Measurements from ENCODE around the gene LSM12. TPM values are rescaled to one million over a fixed set of nuclear protein-coding genes. Genes with fewer than 3 reads are reported as not detected.

LSM12 gene
- total RNA-seq (2013): 24.0 TPM
- polyA plus RNA-seq (10 to 100 TPM; 24.7 to 65.8 (median 64.4) TPM), polyA minus RNA-seq (14.0 and 21.4 TPM in 2 replicates), total RNA-seq (4.5 to 17.6 (median 9.6) reads per million in 11 experiments)

GRCh38 chr17:44066204-44066930, at the start of gene LSM12:
Gene LSM12, minus strand, starts transcription at chr17:44066671. Its CDS starts 84 bp downstream, at chr17:44066587.
- Mint-ChIP-seq H3K9me3 (no peaks in the 10 kb centered on the region), H3K4me3 (peak within 1 kb of the TSS; percentile 75 to 95), H3K27me3 (ENCODE audit: low read depth in 3 of 3) (no peaks in the 10 kb centered on the region), H3K36me3 (peaks cover 21 to 31% of the 10 kb centered on the region in 2 donors), H3K27ac (peak within 1 kb of the TSS; percentile 85 to 95 (median 90)), H3K4me1 (peaks cover 37% of the 10 kb centered on the region)
- peak; percentile 88 to 93 (median 92) for DNase-seq
- Histone ChIP-seq H2AFZ (ENCODE audit: insufficient read depth, low read depth, low read length, poor library complexity, severe bottlenecking) (peak within 1 kb of the TSS; percentile 84), H3K36me3 (replicated peaks in 1 of 2; ENCODE audit: control insufficient read depth in 1 of 2, insufficient read depth in 2 of 2, low read length in 2 of 2) (peaks cover 15 to 28% of the 10 kb centered on the region in 2 donors), H3K79me2 (ENCODE audit: insufficient read depth, low read length) (peaks cover 58% of the 10 kb centered on the region), H3K4me1 (ENCODE audit: control insufficient read depth in 1 of 2, insufficient read depth in 2 of 2, low read length in 2 of 2) (peaks cover 37 to 44% of the 10 kb centered on the region in 2 donors), H4K20me1 (ENCODE audit: insufficient read depth, low read length) (peaks cover 47% of the 10 kb centered on the region), H3K4me2 (replicated peaks; ENCODE audit: extremely low read depth, low read length, poor library complexity, severe bottlenecking) (peak within 1 kb of the TSS; percentile 91), H3K27me3 (ENCODE audit: control insufficient read depth in 2 of 2, insufficient read depth in 2 of 2, low read length in 2 of 2) (no peaks in the 10 kb centered on the region), H3K4me3 (replicated peaks in 1 of 3; ENCODE audit: low read depth in 2 of 3, low read length in 3 of 3) (peak within 1 kb of the TSS; percentile 53 to 91 (median 68)), H3K9me3 (replicated peaks in 1 of 2; ENCODE audit: control insufficient read depth in 1 of 2, insufficient read depth in 1 of 2, low read length in 2 of 2) (no peaks in the 10 kb centered on the region), H3K27ac (ENCODE audit: low read depth in 1 of 2, low read length in 2 of 2) (peak within 1 kb of the TSS; percentile 80 to 91), H3K9ac (ENCODE audit: insufficient read depth, low read length, poor library complexity, severe bottlenecking) (peak within 1 kb of the TSS; percentile 93)
- TF ChIP-seq, protein P1, sequence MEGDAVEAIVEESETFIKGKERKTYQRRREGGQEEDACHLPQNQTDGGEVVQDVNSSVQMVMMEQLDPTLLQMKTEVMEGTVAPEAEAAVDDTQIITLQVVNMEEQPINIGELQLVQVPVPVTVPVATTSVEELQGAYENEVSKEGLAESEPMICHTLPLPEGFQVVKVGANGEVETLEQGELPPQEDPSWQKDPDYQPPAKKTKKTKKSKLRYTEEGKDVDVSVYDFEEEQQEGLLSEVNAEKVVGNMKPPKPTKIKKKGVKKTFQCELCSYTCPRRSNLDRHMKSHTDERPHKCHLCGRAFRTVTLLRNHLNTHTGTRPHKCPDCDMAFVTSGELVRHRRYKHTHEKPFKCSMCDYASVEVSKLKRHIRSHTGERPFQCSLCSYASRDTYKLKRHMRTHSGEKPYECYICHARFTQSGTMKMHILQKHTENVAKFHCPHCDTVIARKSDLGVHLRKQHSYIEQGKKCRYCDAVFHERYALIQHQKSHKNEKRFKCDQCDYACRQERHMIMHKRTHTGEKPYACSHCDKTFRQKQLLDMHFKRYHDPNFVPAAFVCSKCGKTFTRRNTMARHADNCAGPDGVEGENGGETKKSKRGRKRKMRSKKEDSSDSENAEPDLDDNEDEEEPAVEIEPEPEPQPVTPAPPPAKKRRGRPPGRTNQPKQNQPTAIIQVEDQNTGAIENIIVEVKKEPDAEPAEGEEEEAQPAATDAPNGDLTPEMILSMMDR (IDR thresholded peaks at IDR 0.05): no peak
- WGBS (ENCODE audit: insufficient coverage): under 1% methylated on average over 44 of the region's 65 CpGs
- intact Hi-C loops (cut with micrococcal nuclease): loop anchor here (2.0 to 10.0 kb wide), 4 partner anchors 49 to 436 kb away; partner anchors contain the start of genes GPATCH8 (in 1 of the 2), TMEM101 (in 1 of the 2) and TMUB2 (in 1 of the 2)

DNA sequence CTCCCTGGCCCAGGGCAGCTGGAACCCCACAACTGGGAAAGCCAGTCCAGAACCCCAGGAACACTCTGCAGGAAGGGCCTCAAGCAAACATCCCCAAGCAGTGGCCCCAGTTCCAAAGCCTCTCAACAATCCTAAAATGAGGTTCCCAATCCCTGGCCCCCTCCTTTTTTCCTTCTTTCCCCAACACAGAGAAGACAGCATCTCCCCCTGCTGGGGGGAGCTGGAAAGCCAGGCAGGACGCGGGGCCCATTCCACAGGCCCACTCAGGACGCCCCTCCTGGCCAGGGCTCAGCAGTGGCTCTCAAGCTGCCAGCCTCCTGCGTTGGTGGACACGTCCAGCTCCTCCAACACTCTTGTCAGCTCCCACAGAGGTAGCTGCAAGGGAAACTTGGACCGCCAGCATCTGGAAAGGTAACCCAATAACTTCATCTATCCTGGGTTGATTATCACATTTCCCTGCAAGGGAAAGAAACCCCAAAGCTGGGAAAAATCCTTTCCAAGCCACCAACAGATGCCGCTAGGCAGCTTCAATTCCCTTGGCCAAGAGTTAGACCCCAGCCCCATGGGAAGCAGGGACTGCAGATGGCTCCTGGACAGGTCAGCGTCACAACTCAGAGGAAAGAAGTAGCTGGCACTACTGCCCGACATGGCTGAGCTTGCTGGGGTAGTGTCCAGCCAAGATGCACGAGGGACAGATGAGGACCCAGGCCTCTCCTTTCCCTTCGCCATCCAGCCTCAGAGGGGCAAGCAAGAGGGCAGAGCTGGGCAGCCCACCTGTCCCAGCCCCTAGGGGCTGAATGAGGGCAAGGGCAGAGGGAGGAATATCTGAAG, 49.3 kb upstream of the LSM12 start:
- H3K4me3 Mint-ChIP-seq: no peak overlapping the region
- Histone ChIP-seq H4K20me1 (ENCODE audit: insufficient read depth, low read length) (peaks cover 100% of the 10 kb centered on the region), H3K27ac (ENCODE audit: low read depth in 1 of 2, low read length in 2 of 2) (no peak overlapping the region), H3K9me3 (replicated peaks in 1 of 2; ENCODE audit: control insufficient read depth in 1 of 2, insufficient read depth in 1 of 2, low read length in 2 of 2) (no peaks in the 10 kb centered on the region), H3K79me2 (ENCODE audit: insufficient read depth, low read length) (peaks cover 34% of the 10 kb centered on the region), H3K27me3 (ENCODE audit: control insufficient read depth in 2 of 2, insufficient read depth in 2 of 2, low read length in 2 of 2) (no peaks in the 10 kb centered on the region), H3K4me1 (ENCODE audit: control insufficient read depth in 1 of 2, insufficient read depth in 2 of 2, low read length in 2 of 2) (peaks cover 24 to 35% of the 10 kb centered on the region in 2 donors), H3K4me2 (replicated peaks; ENCODE audit: extremely low read depth, low read length, poor library complexity, severe bottlenecking) (no peak overlapping the region), H3K4me3 (replicated peaks in 1 of 3; ENCODE audit: low read depth in 2 of 3, low read length in 3 of 3) (no peak overlapping the region), H3K36me3 (replicated peaks in 1 of 2; ENCODE audit: control insufficient read depth in 1 of 2, insufficient read depth in 2 of 2, low read length in 2 of 2) (peaks cover 27 to 54% of the 10 kb centered on the region in 2 donors), H2AFZ (ENCODE audit: insufficient read depth, low read depth, low read length, poor library complexity, severe bottlenecking) (no peak overlapping the region), H3K9ac (ENCODE audit: insufficient read depth, low read length, poor library complexity, severe bottlenecking) (no peak overlapping the region)
- TF ChIP-seq, protein P1 (IDR thresholded peaks at IDR 0.05): peak; percentile 78
- H3K27ac Mint-ChIP-seq: peak overlapping the region in 2 of 7 donors; percentile 42 to 77
- 69% methylated on average over 7 of the region's 11 CpGs for WGBS (ENCODE audit: insufficient coverage)
- no peaks in the 10 kb centered on the region for H3K9me3 Mint-ChIP-seq
- H3K36me3 Mint-ChIP-seq: peaks cover 63 to 64% of the 10 kb centered on the region in 2 donors
- peaks cover 0 to 2% (median 2%) of the 10 kb centered on the region in 3 donors for H3K27me3 Mint-ChIP-seq (ENCODE audit: low read depth in 3 of 3)
- no peak for DNase-seq
- intact Hi-C loops (cut with micrococcal nuclease): no loop called here
- peaks cover 40% of the 10 kb centered on the region for H3K4me1 Mint-ChIP-seq
